ENCODE measurements around the gene ADAMTS9.

Gene ADAMTS9

GRCh38 chr3:64687781-64688604 lies at the start of gene ADAMTS9:
Gene ADAMTS9, minus strand, starts transcription at chr3:64688000. Its CDS starts 343 bp downstream, at chr3:64687657.
- DNase-seq, result no peak

DNA sequence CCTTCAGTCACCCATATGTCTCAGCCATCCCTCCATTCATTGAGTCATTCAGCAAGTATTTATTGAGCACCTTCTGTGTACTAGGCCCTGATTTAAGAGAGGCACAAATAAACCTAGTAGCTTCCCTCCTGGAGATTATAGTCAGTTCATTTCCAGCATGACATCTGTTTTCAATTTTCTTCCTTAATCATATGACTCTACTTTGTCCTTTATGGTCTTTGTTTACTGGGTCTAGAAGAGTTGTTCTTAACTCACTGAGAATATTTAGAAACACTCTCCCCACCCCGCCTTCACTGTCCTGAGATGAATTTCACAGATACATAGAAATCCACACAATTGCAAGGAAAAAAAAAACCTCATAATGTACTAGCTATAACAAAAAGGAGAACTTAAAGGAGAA lies 44.8 kb upstream of the ADAMTS9 start:
- DNase-seq, result no peak

DNA sequence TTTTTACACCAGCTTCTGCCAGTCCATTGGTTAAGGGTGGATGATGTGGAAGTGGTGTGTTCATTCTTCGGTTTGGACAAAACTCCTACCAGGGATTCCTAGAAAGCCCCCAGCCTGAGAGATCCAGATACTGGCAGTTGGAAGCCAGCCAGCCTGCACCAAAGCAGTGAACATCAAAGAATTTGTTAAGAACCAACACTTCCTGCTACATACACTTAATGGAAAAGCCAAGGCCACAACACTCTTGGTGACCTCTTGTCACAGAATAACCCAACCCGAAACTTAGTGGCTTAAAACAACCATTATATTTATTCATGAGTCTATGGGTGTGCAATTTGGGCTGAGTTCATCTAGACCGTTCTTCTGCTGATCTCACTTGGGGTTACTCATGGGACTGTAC lies 42.9 kb upstream of the ADAMTS9 start:
- no peak for DNase-seq

GRCh38 chr3:64728994-64729393 lies 41.2 kb upstream of the ADAMTS9 start:
- DNase-seq, result no peak

- no peak for DNase-seq
Observed at GRCh38 chr3:64728428-64728827, 40.6 kb upstream of the ADAMTS9 start.

GRCh38 chr3:64726414-64727090 lies 38.8 kb upstream of the ADAMTS9 start:
- DNase-seq, result no peak

DNA sequence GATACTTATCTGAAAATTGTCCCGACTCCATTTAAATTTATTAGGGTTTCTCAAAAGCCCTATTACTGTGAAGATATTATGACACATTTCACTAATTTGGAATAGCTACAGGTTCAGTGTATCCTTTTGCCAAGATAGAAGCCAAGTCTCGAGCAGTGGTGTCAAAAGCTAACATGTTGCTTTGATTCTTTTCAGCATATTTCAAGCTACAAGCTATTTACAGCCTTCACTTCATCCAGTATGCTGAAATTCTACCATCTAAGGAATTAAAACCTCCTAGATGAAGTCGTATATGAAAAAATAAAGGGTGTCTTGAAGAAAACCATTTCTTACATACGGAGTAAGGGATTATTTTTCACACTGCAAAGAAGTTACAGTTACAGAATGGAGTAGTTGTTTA lies 31.2 kb upstream of the ADAMTS9 start:
- no peak for DNase-seq

GRCh38 chr3:64717872-64718613 lies 30.2 kb upstream of the ADAMTS9 start:
- DNase-seq, result no peak

DNA sequence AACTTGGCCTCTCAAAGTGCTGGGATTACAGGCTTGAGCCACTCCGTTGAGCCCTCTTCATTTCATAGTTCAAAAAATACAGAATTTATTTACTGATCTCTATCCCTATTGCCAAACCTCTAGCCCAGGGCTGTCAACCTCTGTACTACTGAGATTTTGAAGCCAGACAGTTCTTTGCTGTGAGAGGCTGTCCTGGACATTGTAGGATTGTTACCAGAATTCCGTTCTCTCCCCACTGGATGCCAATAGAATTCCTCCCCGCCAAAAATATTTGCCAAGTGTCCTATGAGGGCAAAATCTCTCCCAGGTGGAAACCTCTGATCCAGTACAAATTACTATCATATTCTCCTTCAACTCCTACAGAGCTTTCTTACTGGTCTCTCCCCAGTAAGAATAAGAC lies 29.6 kb upstream of the ADAMTS9 start:
- no peak for DNase-seq

DNA sequence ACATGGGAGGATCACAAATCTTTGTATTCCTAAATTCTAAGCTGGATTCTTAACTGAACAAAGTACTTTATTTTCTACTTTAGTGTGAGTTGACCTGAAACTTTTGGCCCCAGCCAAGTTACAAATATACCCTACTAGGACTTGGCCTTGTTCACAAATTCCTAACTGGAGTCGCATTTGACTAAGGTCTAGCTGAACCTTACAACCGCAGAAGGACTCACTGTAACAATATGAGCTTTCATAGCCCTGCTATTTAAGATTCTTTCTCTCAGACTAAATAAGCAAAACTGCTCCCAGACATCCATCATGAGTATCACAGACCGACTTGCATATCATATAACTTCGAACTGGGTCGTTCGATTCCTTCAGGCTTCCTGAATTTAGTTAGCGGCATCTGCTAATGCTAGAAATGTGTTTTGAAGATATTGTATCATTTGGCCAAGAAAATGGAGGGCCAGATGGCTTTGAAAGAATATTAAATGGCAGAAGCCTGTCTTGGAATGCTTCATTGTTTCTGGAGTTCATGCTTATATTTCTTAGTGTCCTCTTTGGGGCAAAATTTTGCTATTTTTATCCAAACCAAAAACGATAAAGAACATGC lies 28.4 kb upstream of the ADAMTS9 start:
- DNase-seq, result no peak

- DNase-seq, result no peak
Observed at GRCh38 chr3:64715211-64715982, 27.6 kb upstream of the ADAMTS9 start.

DNA sequence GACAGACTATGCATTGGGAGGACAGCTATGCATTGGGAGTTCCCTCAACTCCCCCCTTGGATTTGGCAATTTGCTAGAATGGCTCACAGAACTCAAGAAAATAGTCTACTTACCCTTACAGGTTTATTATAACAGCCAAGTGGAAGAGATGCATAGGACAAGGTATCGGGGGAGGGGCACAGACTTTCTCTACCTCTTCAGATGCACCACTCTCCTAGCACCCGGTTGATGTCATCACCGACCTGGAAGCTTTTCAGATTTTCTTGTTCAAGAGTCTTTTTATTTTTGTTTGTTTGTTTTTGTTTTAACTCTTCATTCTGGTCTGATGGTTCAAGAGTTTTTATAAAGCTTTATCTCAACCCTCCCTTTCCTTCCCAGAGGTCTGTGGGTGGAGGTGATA lies 20.7 kb upstream of the ADAMTS9 start:
- DNase-seq, result no peak

GRCh38 chr3:64705946-64706345 lies 18.1 kb upstream of the ADAMTS9 start:
- no peak for DNase-seq

GRCh38 chr3:64696896-64697295 lies 9.1 kb upstream of the ADAMTS9 start:
- no peak for DNase-seq

DNA sequence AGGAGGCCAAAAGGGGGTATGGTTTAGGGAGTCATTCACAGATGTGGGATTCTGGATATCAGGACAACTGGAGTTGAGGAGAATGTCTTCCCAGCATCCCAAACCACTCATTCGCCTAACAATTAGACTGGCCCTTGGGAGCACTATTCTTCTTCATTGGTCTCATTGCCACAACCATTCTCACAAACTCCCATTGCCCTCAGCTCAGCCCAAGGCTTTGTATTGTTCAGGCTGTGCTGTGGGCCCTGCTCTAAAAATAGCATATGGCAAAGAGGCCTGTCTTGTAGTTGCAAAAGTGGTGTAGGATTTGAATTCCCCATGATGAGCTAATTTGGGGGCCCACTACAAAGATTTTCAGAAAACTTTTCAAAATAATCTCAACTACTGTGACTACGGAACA lies 6.3 kb upstream of the ADAMTS9 start:
- no peak for DNase-seq

GRCh38 chr3:64693031-64693430 lies 5.2 kb upstream of the ADAMTS9 start:
- DNase-seq, result no peak

DNA sequence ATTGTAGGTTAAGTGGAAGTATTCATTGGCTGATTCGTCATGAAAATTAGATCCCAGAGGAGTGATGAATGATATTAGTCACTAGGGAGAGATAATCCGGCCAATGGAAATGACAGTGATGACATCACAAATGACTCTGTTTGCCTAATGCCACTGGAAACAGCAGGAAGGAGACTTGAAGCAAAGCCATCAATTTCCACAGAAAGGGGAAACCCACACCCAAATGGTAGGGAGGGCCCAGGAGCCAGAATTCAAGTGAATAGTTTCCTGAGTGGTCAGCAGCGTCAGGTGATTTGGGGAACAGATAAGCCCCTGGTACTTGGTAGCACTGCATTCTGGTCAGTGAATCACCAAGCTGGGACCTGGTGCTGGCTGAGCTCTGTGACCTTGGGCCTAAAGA lies 3.3 kb upstream of the ADAMTS9 start:
- DNase-seq, result no peak

DNA sequence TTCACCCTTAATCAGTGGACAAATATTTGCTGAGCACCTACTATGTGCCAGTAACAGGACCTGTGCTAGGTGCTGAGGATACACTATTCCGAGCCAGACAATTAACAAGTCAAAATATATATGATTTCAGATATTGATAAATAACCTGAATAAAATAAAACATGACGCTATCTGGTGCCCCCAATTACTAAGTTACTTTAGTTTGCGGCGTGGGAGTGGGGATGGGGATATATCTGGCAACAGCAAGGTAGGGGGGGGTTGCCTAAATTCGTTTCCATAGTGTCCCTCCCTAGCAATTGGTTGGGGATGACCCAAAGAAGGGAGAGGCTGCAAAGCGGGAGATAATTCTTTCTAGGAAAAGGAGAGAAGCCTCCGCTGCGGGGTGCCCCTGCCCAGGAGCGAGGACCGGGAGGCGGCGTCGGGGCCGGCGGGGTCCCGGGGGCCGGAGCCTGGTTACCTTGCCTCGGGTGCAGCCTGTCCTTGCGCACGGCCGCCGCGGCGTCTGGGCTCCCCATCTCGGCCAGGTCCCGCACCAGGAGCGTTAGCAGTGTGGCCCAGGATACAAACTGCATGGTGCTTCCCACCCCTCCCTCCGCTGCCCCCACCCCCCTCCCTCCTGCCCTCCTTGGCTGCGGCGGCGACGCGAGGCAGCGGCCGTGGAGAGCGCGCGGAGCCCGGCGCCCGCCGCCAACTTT lies 567 bp downstream of the ADAMTS9 start:
- DNase-seq, result no peak

GRCh38 chr3:64686446-64686908 lies 1.3 kb downstream of the ADAMTS9 start:
- DNase-seq, result no peak

- peak; percentile 23 for DNase-seq
Observed at GRCh38 chr3:64685800-64686445, 1.9 kb downstream of the ADAMTS9 start.

- DNase-seq, result no peak
Observed at GRCh38 chr3:64685331-64685799, 2.4 kb downstream of the ADAMTS9 start.
